DMS79 (cell line): ENCODE data around the gene PADI4.

Experiments used
- DNase-seq: peaks from one replicate; lab custom pipeline; 2025; lab: John Stamatoyannopoulos, UW

Gene PADI4

GRCh38 chr1:17350928-17351446 is 43.0 kb downstream of the PADI4 start:
- no peak for DNase-seq

DNA sequence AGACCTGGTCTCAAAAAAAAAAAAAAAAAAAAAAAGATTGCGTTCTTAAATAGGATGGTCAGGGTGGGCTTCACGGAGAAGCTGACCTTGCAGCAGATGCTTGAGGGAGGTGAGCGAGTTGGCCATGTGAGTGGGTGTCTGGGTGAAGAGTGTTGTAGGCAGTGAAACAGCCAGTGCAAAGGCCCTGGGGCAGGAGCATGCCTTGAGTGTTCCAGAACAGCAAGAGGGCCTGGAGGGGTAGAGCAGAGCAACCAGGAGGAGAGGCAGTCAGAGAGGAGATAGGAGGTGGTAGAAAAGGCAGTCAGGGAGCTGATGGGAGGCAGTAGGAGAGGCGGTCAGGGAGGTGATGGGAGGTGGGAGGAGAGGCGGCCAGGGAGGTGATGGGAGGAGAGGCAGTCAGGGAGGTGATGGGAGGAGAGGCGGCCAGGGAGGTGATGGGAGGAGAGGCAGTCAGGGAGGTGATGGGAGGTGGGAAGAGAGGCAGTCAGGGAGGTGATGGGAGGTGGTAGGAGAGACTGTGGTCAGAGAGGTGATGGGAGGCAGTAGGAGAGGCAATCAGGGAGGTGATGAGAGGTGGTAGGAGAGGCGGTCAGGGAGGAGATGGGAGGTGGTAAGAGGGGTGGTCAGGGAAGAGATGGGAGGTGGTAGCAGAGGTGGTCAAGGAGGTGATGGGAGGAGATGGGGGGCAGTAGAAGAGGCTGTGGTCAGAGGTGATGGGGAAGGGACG is 43.8 kb downstream of the PADI4 start:
- DNase-seq: no peak

- no peak for DNase-seq
These were observed 44.5 kb downstream of the PADI4 start for GRCh38 chr1:17352419-17352909.

- DNase-seq: no peak
These were observed 47.9 kb downstream of the PADI4 start for GRCh38 chr1:17355898-17356297.

- no peak for DNase-seq
These were observed 48.5 kb downstream of the PADI4 start for GRCh38 chr1:17356387-17357026.

DNA sequence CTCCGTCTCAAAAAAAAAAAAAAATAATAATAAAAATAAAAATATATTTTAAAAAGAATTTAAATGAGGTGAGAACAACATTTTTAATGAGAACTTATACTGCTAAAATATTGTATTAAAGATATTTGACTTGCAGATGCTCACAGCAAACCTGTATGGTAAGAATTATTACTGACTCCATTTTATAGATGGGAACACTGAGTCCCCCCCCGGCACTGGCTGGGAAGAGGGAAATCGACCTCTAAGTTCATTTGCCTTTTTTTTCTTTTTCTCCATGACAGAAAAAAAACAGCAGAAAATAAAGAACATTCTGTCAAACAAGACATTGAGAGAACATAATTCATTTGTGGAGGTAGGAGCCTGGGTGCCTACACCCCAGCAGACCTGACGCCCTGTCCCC is 50.6 kb downstream of the PADI4 start:
- no peak for DNase-seq

DNA sequence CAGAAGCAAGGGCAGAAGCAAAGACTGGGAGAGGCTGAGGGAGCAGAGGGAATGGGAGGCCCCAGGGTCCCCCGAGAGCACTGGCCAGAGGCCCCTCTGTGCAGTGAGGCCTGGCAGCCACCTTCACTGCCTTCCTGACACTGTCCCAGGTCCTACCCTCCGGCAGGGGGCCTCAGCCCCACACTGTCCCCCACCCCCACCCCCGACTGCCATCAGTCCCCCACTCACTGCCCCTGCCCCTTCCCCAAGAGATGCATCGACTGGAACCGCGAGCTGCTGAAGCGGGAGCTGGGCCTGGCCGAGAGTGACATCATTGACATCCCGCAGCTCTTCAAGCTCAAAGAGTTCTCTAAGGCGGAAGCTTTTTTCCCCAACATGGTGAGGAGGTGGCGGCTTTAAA is 51.0 kb downstream of the PADI4 start:
- no peak for DNase-seq

DNA sequence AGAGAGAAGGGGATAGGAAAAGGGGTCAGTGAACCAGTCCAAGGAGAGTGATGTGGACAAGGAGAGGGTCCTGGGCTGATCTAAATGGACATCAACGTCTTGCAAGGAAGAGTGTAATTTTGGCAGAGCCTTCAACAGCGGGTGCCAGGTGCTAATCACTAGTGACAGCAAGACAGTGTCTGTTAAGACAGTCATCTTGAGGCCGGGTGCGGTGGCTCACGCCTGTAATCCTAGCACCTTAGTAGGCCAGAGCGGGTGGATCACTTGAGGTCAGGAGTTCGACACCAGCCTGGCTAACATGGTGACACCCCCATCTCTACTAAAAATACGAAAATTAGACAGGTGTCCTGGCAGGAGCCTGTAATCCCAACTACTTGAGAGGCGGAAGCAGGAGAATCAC is 51.8 kb downstream of the PADI4 start:
- no peak for DNase-seq

GRCh38 chr1:17360272-17360956 is 52.4 kb downstream of the PADI4 start:
- no peak for DNase-seq

GRCh38 chr1:17361687-17362086 is 53.7 kb downstream of the PADI4 start:
- no peak for DNase-seq

DNA sequence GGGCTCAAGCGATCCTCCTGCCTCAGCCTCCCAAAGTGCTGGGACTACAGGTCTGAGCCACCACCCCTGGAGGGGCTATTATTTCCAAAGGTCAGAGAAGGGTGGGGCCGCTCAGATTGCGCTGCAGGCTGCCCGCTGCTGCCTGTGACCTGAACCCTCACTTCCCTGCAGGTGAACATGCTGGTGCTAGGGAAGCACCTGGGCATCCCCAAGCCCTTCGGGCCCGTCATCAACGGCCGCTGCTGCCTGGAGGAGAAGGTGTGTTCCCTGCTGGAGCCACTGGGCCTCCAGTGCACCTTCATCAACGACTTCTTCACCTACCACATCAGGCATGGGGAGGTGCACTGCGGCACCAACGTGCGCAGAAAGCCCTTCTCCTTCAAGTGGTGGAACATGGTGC is 55.4 kb downstream of the PADI4 start:
- no peak for DNase-seq

GRCh38 chr1:17363771-17364170 is 55.8 kb downstream of the PADI4 start:
- DNase-seq: no peak

DNA sequence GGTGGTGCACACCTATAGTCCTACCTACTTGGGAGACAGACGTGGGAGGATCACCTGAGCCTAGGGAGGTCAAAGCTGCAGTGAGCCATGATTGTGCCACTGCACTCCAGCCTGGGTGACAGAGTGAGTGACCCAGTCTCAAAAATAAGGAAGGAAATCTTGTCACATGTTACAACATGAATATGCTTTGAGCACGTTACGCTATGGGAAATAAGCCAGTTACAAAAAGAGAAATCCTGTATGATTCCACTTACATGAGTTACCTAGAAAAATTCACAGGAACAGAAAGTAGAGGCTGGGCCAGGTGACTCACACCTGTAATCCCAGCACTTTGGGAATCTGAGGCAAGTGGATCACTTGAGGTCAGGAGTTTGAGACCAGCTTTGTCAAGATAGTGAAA is 57.3 kb downstream of the PADI4 start:
- DNase-seq: no peak

DNA sequence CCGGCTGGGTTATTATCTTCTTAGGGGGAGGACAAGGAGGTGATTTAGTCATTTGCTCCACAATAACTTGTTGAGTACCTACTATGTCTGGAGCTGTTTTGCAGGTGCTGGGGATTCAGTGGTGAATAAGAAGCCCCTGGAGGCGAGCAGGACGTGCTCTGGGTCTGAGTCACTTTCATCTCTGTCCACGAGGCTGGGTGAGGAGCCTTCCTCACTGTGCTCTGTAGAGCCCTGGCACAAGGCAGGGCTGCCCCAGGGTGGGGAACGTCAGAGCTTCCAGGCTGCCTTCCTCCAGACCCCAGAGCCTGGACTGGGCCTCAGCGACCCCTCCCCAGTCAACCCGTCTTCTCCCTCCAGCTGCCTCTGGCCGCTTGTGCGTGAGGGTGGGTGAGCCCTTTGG is 61.5 kb downstream of the PADI4 start:
- no peak for DNase-seq

GRCh38 chr1:17370618-17371017 is 62.6 kb downstream of the PADI4 start:
- no peak for DNase-seq

DNA sequence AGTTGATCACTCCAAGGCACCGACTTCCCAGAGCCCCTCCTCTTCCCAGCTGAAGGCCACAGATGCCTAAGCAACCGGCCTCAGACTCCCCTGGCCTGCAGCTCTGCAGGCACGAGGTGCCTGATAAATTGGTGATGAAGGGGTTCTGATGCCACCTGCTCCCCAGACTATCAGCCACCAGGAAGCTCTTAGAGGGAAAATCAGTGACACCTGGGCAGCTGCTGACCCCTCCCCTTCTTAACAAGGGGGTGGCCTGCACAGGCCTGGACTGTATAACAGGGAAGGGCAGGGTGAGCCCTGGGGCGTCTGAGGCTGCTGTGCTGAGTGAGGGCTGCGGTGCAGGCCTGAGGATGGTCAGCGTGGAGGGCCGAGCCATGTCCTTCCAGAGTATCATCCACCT is 63.9 kb downstream of the PADI4 start, which contains the start of gene PADI6:
TSS of gene PADI6 (plus strand) at position 301 of the 400 bp plus-strand sequence. CDS start at position 351, 50 bp downstream.
- no peak for DNase-seq

GRCh38 chr1:17372955-17373354 is 65.0 kb downstream of the PADI4 start:
- no peak for DNase-seq

GRCh38 chr1:17375651-17376050 is 67.7 kb downstream of the PADI4 start:
- DNase-seq: no peak

DNA sequence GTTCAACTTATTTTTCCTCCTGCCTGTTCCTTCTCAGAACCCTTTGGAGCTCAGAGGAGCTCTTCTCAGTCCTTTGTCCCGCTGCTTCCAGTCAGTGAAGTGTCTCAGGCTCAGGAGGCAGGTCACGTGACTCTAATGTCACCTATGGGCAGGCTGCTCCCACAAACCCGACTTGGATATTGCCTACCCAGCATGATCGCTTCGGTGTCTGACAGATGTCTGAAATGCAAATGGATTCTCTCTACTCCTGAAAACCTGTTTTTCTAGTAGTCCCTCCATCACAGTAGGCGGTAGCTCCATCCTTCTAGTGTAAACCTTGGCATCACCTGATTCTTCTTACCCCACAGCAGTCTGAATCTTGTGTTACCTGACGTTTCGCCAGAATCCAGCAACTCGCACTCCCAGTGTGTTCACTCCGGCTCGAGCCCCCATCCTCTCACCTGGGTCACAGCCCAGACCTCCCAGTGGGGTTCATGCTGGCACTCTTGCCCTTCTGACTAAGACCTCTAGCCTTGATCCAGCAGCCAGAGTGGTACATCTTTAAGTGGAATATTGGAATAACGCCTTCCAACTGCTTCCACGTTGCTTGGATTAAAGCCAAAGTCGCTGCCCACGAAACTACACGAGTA is 69.4 kb downstream of the PADI4 start:
- peak; percentile 98 for DNase-seq

- no peak for DNase-seq
These were observed 73.2 kb downstream of the PADI4 start for GRCh38 chr1:17381161-17381560.

- no peak for DNase-seq
These were observed 84.3 kb downstream of the PADI4 start for GRCh38 chr1:17392199-17392740.

GRCh38 chr1:17393230-17393629 is 85.2 kb downstream of the PADI4 start:
- DNase-seq: no peak
